GM12878 (cell line): ENCODE data around the gene HEXIM1. TPM values are rescaled to one million over a fixed set of nuclear protein-coding genes. Genes with fewer than 3 reads are reported as not detected.

Experiments
- ATAC-seq: fragments of 200-7000 bp; cut with Tn5 transposase; 3 replicates; pipeline ENCODE4 v1.9.1; 2020; ENCODE audit warnings: mild to moderate bottlenecking, moderate library complexity
- BruUV-seq: library from RNA; stranded (reverse); fragments of 400-500 nt; replicated peaks from 2 replicates; lab custom pipeline; 2021; lab: Mats Ljungman, UMichigan
- CTCF ChIA-PET: fragments of 300-600 bp; sonication (Branson Sonifier 250); formaldehyde crosslinking; extraction: SDS; loops from one replicate; lab custom pipeline; 2021; ENCODE audit warnings: inconsistent platforms; lab: Yijun Ruan, JAX
- POLR2A ChIA-PET: fragments of 350-600 bp; formaldehyde crosslinking; extraction: SDS; loops from one replicate; lab custom pipeline; 2021; ENCODE audit warnings: inconsistent platforms; lab: Charles Lee
- RAD21 ChIA-PET: fragments of 300-600 bp; sonication (Branson Sonifier 250); formaldehyde crosslinking; loops from one replicate; lab custom pipeline; 2023; ENCODE audit warnings: antibody characterized with exemption; ENCODE audit not compliant: unreplicated experiment; lab: Charles Lee
- SMC1A ChIA-PET: fragments of 300-600 bp; sonication (Branson Sonifier 250); formaldehyde crosslinking; loops from one replicate; lab custom pipeline; 2023; ENCODE audit not compliant: unreplicated experiment, uncharacterized antibody; lab: Charles Lee
- DNase-seq: peaks from one replicate; pipeline ENCODE4 v3.0.0-alpha.2; 2011; ENCODE audit warnings: low read depth, low spot score
- FAIRE-seq: peaks from 3 replicates; lab custom pipeline; 2011; peaks lifted over from hg19 to GRCh38; lab: Jason Lieb, UNC
- H2AFZ ChIP-seq: 2 replicates; pipeline ENCODE4 v1.6.0; 2011; ENCODE audit warnings: low read depth, low read length, control low read depth; ENCODE audit not compliant: control insufficient read depth
- H3K27ac ChIP-seq: 2 replicates; pipeline ENCODE4 v1.5.1; 2011; ENCODE audit warnings: control low read depth; ENCODE audit not compliant: control insufficient read depth, insufficient read depth
- H3K27me3 ChIP-seq, 2 experiments: replicated peaks in 1 of 2; 2 replicates each; pipeline versions ENCODE4 v1.6.0 to v1.6.1; 2011; ENCODE audit warnings: low read length in 1 of 2; ENCODE audit not compliant: control insufficient read depth in 2 of 2, insufficient read depth in 2 of 2
- H3K36me3 ChIP-seq, 2 experiments: 2 replicates each; pipeline ENCODE4 v1.5.1; 2011; ENCODE audit warnings: low read length in 1 of 2; ENCODE audit not compliant: control insufficient read depth in 2 of 2, insufficient read depth in 2 of 2
- H3K4me1 ChIP-seq: 2 replicates; pipeline ENCODE4 v1.6.1; 2011; ENCODE audit warnings: mild to moderate bottlenecking, low read length, moderate library complexity, mixed read lengths; ENCODE audit not compliant: control insufficient read depth, insufficient read depth
- H3K4me2 ChIP-seq: 2 replicates; pipeline ENCODE4 v1.6.0; 2011; ENCODE audit warnings: control low read depth; ENCODE audit not compliant: control insufficient read depth, insufficient read depth
- H3K4me3 ChIP-seq: fragments of 200-600 bp; sonication (generic); 2 replicates; pipeline ENCODE4 v1.5.1; 2016
- H3K79me2 ChIP-seq: 2 replicates; pipeline ENCODE4 v1.6.0; 2011; ENCODE audit warnings: low read length; ENCODE audit not compliant: control insufficient read depth, insufficient read depth
- H3K9ac ChIP-seq: 2 replicates; pipeline ENCODE4 v1.8.0; 2011; ENCODE audit warnings: low read length, control low read depth, mixed read lengths; ENCODE audit not compliant: control insufficient read depth, insufficient read depth
- H3K9me3 ChIP-seq: replicated peaks from 3 replicates; pipeline ENCODE4 v1.5.1; 2011; ENCODE audit warnings: mild to moderate bottlenecking, low read length; ENCODE audit not compliant: control insufficient read depth, insufficient read depth
- H4K20me1 ChIP-seq: 2 replicates; pipeline ENCODE4 v1.6.0; 2011; ENCODE audit not compliant: control insufficient read depth, insufficient read depth
- GATAD2B ChIP-seq: fragments of 450-650 bp; conservative IDR thresholded peaks from 2 replicates; pipeline ENCODE4 v1.6.1; 2017; ENCODE audit warnings: low read depth, mild to moderate bottlenecking, moderate library complexity
- IRF4 ChIP-seq: IDR thresholded peaks from 2 replicates; pipeline ENCODE4 v1.6.1; 2011; ENCODE audit warnings: low read depth, low read length
- JUNB ChIP-seq: IDR thresholded peaks from 2 replicates; pipeline ENCODE4 v1.6.1; 2016; ENCODE audit warnings: antibody characterized with exemption, mild to moderate bottlenecking
- NR2F1 ChIP-seq: fragments of 450-650 bp; conservative IDR thresholded peaks from 2 replicates; pipeline ENCODE4 v1.6.1; 2017; ENCODE audit warnings: mild to moderate bottlenecking
- RAD21 ChIP-seq: IDR thresholded peaks from 2 replicates; pipeline ENCODE4 v1.6.1; 2011; ENCODE audit warnings: mild to moderate bottlenecking, low read depth, low read length, moderate library complexity; ENCODE audit not compliant: insufficient read depth
- SMC3 ChIP-seq: IDR thresholded peaks from 2 replicates; pipeline ENCODE4 v1.6.1; 2011; ENCODE audit warnings: low read length, improper control_type of control experiment, borderline replicate concordance
- ZBTB33 ChIP-seq: fragments of 450-650 bp; IDR thresholded peaks from 2 replicates; pipeline ENCODE4 v1.6.1; 2017; ENCODE audit warnings: mild to moderate bottlenecking
- ZNF274 ChIP-seq: IDR thresholded peaks from one replicate; pipeline ENCODE4 v1.8.0; 2011; ENCODE audit not compliant: insufficient read length, insufficient read depth
- WGBS: methylation state at CpG from one replicate; pipeline ENCODE4 v1.1.6; 2016; ENCODE audit warnings: low lambda C conversion rate; ENCODE audit not compliant: insufficient replicate concordance, insufficient coverage; ENCODE audit errors: missing lambda C conversion rate; 5-methylcytosine and 5-hydroxymethylcytosine counted together
- in situ Hi-C: fragments of 300-500 bp; cut with MboI; formaldehyde crosslinking; loops from 9 replicates; pipeline ENCODE4 v1.14.3; 2018; ENCODE audit warnings: mixed read lengths
- intact Hi-C: fragments of 100-400 bp; cut with micrococcal nuclease; formaldehyde crosslinking; loops from one replicate; pipeline ENCODE4 v1.14.2; 2022; ENCODE audit not compliant: unreplicated experiment
- polyA plus RNA-seq, 11 experiments: library from polyadenylated mRNA; depleted of rRNA in 4 of 11; unstranded in 6 of 11; stranded (reverse) in 5 of 11; fragments of >200 nt; fragmentation: Nextera tagmentation in 4 of 11; fragmentation: Illumina TruSeq in 1 of 11; extraction: Ambion mirVana in 4 of 11; extraction: Trizol in 1 of 11; gene quantifications; 1 replicate in 1 of 11; 2 replicates in 10 of 11; pipeline versions ENCODE4 v1.2.1 to v1.2.3, GENCODE V29; 2011 to 2016; ENCODE audit warnings: inconsistent platforms in 2 of 11, missing spikeins in 2 of 11, low read depth in 1 of 11
- total RNA-seq, 4 experiments: library from RNA; depleted of rRNA in 3 of 4; stranded (reverse); fragments of >200 nt in 3 of 4; fragmentation: Illumina TruSeq in 1 of 4; extraction: Trizol in 1 of 4; gene quantifications; 2 replicates each; pipeline versions ENCODE4 v1.2.1 to v1.2.3, GENCODE V29; 2013 to 2021
- TF ChIP-seq, protein P1 (sequence below), 3 experiments: IDR thresholded peaks in 2 of 3; conservative IDR thresholded peaks in 1 of 3; 2 replicates each; pipeline ENCODE4 v1.5.1; 2011; ENCODE audit warnings: low read depth in 3 of 3, low read length in 3 of 3, mild to moderate bottlenecking in 3 of 3, control low read depth in 2 of 3, moderate library complexity in 2 of 3, inconsistent platforms in 1 of 3, mixed read lengths in 1 of 3; ENCODE audit not compliant: control insufficient read depth in 2 of 3, insufficient read depth in 1 of 3; ENCODE audit errors: extremely low read depth in 1 of 3

Gene HEXIM1
- total and polyA plus RNA-seq, 10 of the 15 experiments (the other 5 are each of a cell fraction or from before 2014, with no cell fraction given): 1.9 to 24.1 (median 9.0) TPM

DNA sequence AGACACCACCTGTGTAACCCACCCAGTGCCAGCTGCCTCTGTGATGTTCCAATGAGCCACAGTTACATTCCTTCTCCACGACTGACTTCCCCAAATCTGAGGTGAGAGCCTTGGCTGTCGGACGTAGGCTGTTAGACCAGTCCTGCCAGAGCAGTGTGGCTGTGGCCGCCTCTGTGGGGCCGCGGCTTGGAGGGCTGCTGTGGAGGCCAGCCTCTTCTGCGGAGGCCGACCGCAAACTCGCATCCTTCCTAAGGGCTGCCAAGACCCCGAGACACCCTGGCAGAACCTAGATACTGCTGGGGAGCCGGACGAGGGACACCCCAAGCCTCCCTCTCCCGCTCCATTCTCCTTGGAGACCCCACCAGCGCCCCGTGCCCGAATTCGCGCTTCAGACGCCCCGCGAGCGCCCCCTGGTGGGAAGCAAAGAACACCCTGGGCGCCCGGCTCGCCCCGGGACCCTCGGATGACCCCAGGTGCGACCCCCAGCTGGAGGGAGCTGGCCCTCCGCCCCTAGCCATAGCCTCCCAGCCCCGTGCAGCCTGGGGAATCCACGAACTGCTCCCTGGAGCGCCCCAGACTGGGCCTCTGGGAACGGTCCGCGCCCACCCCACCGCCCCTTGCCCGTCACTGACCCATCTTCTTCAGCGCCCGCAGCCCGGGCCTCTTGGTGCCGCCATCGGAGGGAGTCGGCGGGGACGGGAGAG, 16.5 kb upstream of the HEXIM1 start:
- Histone ChIP-seq H3K36me3 (no peaks in the 10 kb centered on the region), H4K20me1 (no peaks in the 10 kb centered on the region), H3K9ac (no peak overlapping the region; the same call in 1 of the 2 replicates), H2AFZ (peak overlapping the region; percentile 54), H3K79me2 (peaks cover 4% of the 10 kb centered on the region), H3K4me2 (peak overlapping the region; percentile 99), H3K4me3 (peak overlapping the region; percentile 75)
- in situ Hi-C loops: no loop called here
- FAIRE-seq: no peak
- ChIA-PET SMC1A (no interaction called here), POLR2A (no interaction called here)
- no TSS peak for BruUV-seq
- no peak for ATAC-seq
- no peak for DNase-seq
- peak; percentile 73 for TF ChIP-seq NR2F1
- TF ChIP-seq SMC3: peak; percentile 16; the same call in 1 of the 2 replicates
- TF ChIP-seq ZNF274: no peak
- TF ChIP-seq, protein P1, sequence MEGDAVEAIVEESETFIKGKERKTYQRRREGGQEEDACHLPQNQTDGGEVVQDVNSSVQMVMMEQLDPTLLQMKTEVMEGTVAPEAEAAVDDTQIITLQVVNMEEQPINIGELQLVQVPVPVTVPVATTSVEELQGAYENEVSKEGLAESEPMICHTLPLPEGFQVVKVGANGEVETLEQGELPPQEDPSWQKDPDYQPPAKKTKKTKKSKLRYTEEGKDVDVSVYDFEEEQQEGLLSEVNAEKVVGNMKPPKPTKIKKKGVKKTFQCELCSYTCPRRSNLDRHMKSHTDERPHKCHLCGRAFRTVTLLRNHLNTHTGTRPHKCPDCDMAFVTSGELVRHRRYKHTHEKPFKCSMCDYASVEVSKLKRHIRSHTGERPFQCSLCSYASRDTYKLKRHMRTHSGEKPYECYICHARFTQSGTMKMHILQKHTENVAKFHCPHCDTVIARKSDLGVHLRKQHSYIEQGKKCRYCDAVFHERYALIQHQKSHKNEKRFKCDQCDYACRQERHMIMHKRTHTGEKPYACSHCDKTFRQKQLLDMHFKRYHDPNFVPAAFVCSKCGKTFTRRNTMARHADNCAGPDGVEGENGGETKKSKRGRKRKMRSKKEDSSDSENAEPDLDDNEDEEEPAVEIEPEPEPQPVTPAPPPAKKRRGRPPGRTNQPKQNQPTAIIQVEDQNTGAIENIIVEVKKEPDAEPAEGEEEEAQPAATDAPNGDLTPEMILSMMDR (IDR thresholded peaks at IDR 0.05 in 2 of 3, conservative IDR thresholded peaks at IDR 0.05 in 1 of 3; ENCODE audit: control insufficient read depth in 2 of 3, extremely low read depth in 1 of 3, insufficient read depth in 1 of 3, low read depth in 3 of 3, low read length in 3 of 3): peak; percentile 64 to 79 (median 73)
- TF ChIP-seq IRF4: no peak
- TF ChIP-seq GATAD2B: peak; percentile 69
- TF ChIP-seq ZBTB33: peak; percentile 73; the same call in 1 of the 2 replicates
- TF ChIP-seq RAD21: peak; percentile 47
- no peak for TF ChIP-seq JUNB
- TF ChIP-seq, all 136 proteins: peak for 6
- Histone ChIP-seq H3K9me3 (no peaks in the 10 kb centered on the region), H3K27ac (no peak overlapping the region), H3K4me1 (peaks cover 7% of the 10 kb centered on the region), H3K27me3 (no peaks in the 10 kb centered on the region)
- WGBS: 11% methylated on average over 46 of the region's 46 CpGs
- ChIA-PET CTCF (interaction anchor here (0.9 to 9.4 kb wide), 8 partner anchors 27 to 356 kb away, joined by 3 to 291 read pairs (median 4); no protein-coding TSS in a partner anchor), RAD21 (no interaction called here)
- intact Hi-C loops: loop anchor here (2.0 kb wide), 2 partner anchors 109 to 357 kb away; no protein-coding TSS in a partner anchor
